Pons (tissue), 1 donor: ENCODE results near the gene ADIPOR2.

ENCODE experiments used
- DNase-seq: peaks from one replicate; pipeline ENCODE4 v3.0.0-alpha.2; 2016; ENCODE audit warnings: low spot score

ADIPOR2 gene

DNA sequence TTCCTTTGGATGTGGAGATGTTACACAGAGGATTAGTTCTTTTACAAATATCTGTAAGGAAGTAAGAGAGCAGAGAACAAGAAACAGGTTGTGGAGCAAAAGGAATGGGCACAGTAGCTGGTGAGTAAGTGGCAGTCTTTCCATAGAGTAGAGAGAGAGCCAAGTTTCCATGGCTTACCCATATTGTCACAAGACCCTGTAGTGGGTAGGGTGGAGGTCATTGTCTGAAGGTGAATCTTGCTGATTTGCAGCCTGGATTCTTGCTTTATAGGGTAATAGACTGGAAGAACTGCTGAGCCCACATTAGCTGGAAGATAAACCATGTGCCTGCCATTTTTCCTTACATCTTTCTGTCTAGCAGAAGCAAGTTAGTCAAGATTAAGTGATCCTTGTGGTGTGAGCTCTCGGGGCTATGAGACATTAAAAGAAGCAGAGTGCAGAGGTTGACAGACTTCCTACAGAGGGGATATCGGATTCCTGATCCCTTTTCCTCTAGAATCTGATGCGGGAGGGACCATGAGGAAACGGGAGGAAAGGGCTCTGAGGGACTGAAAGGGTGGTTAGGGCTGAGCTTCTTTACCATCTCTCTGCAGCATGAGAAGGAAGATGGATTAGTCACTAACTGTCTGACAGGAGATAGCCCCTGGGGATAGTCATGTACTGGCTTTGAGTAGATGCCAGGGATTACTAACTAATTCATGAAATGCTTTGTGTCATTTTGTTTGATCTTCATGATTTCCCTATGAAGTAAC lies 85.5 kb downstream of the ADIPOR2 start:
- no peak for DNase-seq

DNA sequence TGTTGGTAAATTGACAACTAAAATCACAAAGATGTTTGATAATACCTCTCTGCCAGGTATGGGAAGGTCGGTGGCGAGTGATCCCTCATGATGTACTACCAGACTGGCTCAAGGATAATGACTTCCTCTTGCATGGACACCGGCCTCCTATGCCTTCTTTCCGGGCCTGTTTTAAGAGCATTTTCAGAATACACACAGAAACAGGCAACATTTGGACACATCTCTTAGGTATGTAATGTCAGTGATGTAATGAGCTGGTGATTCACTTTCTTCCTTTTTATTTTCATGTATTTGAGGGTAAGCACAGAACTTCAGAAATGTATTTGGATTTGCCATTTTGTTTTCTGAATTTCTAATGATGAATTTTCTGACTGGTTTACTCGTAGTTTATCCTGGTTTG lies 86.9 kb downstream of the ADIPOR2 start:
- DNase-seq = no peak

DNA sequence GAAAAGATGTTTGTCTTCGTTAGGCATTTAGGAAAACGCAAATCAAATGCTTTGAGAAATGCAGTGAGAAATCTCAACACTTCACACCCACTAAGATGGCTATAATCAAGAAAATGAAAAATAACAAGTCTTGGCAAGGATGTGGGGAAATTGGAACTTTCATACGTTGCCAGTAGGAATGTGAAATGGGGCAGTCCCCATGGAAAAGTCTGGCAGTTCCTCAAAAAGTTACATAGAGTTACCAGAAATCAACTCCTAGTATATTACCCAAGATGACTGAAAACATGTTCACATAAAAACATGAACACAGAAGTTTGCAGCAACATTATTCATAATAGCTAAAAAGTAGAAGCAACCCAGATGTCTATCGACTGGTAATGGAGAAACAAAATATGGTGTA lies 88.0 kb downstream of the ADIPOR2 start:
- DNase-seq = no peak

DNA sequence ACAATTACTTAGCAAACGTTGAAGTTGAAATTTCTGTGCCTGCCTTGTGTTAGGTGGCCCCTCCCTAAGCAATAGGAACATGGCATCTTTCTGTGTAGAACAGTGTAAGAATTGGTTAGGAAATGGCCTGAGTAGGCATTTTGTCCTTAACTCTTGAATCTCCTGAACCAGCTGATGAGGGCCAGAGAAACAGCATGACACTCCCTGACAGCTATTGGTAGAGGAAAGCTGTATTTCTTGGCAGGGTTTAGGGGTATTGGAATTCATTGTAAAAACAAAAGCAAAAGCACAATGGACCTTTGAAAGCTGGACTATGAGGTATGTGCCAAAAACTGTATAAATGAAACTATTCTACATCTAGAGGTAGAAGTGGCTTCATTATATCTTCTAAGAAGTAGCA lies 88.9 kb downstream of the ADIPOR2 start:
- peak; percentile 94 for DNase-seq

DNA sequence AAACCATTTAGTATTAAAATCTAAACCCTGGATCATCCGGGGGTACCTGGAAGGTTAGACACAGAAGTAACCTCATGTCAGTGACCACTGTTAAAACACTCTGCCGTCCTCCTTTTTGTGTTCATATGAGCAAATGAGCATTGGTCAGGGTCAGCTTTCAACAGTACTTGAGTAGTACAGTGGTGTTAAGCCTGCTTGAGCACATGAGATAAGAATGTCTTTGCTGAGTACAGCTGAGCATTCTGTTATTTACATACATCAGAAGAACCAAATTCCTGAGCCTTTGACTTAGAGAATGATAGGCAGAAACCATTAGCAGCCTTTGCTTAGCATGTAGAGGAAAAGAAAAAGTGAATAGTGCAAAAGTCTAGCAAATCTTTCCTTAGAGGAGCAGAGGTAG lies 90.9 kb downstream of the ADIPOR2 start:
- no peak for DNase-seq

DNA sequence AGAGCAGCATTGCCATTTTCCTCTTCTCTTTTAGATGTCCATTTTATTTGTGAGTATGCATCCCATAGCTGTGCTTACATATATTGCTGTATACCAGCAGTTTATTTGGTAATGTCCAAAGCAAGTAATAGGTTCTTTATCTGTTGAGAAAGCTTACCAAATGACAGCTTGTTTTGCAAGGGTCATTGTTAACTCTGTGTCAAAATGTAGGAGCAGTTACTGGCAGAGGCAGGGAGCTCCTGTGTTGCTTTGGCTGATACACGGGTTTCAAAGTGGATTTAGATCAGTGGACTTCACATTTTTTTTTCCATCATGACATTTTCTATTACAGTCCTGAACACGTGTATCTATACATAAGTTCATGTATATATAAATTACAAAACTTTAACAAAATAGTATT lies 91.3 kb downstream of the ADIPOR2 start:
- DNase-seq = no peak

DNA sequence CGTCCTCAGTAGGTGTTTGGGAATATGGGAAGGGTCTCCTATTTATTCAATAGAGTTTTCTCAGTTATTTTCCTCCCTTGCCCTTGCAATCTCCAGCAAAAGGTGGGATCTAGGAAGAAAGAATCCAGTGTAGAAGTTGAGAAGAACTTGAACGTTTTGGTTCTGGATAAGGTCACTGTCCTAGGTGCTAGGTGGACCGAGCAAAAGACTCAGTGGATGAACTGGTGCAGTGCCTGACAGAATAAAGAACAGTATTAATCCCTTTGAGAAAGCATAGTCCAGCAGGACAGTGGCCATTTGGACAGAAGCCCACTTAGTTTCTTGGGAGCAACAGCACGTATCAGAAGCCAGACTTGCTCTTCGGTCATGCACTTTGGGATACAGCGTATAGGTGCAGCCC lies 96.8 kb downstream of the ADIPOR2 start:
- DNase-seq = no peak

DNA sequence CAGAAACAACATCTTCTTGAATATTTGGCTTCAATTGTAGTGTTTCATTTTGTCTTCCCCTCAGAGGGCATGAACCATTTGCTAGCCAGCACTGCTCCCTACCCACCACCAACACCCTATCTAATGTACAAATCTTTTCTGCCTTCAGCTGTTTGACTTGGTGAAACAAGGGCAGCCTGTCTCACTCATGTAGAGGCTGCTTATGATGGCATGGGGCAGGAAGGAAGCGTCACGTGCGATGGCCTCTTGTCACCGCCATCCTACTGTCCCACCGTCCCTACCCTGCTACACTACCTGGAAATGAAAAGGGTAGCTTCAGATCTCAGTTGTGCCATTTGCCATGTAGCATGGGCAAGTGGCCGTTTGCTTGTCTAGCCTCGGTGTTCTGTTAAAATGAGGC lies 99.6 kb downstream of the ADIPOR2 start:
- DNase-seq = no peak

DNA sequence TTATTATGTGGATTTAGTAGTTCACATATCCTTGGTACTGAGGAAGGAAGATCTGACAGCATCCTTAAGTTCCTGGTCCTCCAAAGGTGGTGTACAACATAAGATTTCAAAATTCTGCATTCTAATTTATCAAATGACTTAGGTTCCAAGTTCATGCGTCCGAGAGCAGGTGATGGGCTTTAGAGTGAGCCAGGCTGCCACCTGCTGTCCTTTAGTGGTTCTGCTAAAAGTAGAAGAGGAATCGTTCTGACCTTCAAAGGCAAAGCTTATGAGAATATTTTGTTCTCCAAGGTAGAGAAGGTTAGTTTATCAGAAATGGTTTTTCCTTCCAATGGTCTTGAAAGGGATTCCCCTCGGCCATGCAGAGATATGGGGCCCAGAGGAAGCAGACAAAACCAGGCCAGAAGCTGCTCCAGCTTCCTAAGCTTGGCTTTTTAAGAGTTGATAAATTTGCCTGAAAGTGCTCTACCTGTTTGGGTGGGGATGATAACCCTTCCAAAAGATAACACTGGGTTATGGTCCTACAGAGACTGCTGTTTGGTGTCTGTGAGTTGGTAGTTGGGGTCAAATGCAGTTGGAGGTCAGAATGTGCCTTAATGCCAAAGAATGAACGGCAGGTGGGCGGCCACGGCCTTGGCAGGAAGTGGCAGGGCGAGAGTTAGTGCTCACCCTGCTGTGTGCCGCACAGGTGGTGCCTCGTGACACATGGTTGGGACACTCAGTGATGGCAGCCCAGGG lies 100.4 kb downstream of the ADIPOR2 start:
- peak; percentile 92 for DNase-seq

DNA sequence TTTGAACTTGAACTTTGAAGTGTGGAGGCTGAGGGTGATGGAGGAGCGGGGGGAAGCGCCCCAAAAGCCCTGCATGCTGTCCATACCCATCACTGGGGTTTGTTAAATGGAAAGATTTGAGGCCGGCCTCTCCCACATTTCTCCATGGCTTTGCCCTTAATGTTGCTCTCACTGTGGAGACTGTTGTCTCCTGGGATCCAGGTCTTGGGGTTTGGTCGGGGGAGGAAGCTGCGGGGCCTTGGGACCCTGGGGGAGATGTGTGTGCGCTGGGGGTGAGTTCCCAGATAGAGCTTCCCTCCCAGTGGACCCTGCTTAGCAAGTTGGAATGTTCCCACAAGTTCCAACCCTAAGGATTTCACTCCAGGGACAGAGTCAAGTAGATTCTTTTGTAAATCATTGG lies 101.5 kb downstream of the ADIPOR2 start:
- no peak for DNase-seq

DNA sequence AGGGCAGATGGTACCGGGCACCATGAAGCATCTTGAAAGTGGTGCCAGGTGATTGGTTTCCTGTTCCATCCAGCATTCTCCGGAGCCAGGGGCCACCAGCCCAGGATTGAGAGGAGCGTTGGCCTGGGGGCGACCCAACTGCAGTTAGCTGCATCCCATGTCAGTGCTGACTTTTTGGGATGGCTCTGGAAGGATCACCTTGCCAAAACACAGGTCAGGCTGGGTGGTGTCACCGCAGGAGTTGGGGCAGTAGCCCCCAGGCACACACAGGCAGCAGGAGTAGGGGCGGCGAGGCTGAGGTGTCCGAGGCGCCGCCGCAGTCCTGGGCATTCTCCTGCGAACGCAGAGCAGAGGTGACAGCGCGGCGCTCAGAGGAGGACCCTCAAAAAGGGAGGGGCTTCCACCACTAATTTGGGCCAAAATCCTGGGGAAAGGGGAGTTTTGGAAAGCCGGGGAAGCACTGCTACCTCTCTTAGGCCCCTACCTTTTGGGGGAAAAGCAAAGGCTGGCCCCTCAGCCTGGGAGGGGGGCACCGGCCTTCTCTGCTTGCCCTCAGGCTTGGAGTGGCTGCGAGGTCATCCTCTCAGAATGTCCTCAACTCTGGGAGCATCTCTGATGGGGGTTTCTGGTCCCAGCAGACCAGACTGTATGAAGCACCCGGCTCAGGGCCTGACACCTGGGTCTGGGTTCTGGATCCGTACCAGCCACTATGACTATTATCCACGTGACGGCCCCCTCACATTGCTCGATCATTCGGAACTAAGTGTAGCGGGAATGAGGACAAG lies 102.7 kb downstream of the ADIPOR2 start:
- DNase-seq = no peak

DNA sequence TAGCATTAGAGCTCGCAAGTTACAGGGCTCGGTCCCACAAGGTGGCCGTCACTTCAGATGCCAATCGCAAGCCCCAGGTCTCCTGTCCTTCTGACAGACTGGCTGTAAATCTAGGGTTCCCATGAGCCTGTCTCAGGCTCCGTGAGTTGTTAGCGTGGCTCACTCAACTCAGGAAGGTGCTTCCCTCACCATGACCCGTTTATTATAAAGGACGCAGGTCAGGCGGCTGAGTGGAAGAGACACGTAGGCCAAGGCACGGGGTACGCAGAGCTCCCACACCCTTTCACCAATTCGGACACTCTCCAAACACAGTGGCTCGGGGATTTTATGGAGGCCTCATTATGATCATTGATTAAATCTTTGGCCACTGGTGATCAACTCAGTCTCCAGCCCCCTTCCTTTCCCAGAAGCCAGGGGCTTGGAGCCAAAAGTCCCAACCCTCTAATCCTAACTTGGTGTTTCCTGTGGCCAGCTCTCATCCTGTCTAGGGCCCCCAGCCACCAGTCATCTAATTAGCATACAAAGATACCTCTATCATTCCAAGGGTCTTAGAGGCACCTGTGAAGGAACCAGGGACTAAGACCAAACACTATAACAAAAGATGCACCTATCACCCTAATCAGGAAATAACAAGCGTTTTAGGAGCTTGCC lies 103.7 kb downstream of the ADIPOR2 start:
- DNase-seq = no peak

DNA sequence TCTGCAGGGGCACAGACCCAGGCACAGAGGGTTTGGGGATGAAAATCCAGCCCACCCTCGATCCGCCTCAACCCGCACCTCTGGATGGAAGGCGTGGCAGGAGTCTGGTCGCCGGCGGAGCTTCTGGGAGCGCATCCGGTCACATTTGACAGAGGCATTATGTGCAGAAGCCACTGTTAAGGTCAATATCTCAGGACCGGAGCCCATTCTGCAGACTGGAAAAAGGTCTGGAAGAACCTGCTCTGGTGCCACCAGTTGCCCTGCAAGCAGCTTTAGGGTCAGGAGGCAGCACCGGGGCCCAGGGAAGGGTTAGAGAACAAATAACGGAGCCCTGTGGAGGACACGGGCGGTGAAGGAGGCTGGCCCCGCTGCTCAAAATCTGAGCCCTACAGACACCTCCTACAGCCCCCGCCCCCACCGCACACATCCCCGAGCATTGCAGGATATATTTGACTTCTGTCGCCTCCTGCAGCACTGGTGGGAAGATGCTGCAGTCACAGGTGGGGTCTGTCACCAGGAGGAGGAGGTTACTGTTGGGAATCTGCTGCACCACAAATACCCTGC lies 104.4 kb downstream of the ADIPOR2 start:
- DNase-seq = no peak

DNA sequence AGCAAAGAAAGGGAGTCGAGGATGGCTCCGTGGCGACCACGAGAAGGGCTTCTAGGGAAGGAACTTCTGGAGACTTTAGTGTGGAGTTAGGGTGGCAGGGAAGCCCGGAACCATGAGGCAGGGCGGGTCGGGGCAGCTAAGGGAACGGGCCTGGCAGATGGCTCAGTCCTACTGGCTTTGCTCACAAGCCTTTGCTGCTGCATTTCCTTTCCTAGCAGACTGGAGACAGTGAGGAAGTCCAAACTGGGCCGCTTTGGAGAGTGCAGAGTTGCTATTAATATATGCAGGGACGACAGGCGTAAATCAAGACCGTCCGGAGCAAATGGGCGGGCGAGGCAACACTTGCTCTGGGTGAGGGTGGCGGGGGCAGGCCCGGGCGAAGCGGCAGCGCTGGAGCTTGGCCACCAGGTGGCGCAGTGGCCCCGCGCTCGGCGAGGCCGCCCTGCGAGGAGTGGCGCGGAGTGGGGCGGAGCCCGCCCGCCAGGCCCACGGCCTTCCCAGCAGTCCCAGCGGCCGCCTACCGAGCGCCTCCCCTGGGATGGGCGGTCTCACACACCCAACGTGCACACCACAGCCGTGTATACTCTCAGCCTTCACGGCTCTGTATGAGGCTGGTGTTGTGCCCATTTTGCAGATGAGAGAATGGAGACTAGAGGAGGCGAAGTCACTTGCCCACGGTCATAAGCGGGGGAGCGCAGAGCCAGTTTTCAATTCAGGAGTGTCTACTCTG lies 105.1 kb downstream of the ADIPOR2 start:
- peak; percentile 85 for DNase-seq

DNA sequence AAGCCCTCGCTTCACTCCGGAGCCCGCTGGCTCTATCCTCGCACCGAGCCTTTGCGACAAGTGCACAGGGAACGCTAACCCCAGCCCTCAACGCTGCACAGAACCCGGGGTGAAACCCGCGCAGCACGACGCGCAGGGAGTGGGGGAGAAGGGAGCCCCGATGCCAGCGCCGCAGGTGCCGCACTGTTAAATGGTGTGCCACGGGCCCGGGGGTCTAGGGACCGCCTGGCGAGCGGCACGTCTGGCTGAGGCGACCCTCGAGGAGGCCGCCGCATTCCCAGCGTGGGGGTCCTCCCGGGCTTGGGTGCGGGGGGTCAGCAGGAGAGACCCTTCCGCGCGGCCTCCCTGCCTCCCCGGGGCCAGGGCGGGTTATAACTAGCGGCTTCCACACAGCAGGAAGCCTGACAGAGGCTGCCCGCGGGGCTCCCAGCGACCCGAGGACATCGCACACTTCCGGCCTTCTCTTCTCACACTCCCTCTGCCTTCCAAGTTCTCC lies 105.7 kb downstream of the ADIPOR2 start:
- no peak for DNase-seq

DNA sequence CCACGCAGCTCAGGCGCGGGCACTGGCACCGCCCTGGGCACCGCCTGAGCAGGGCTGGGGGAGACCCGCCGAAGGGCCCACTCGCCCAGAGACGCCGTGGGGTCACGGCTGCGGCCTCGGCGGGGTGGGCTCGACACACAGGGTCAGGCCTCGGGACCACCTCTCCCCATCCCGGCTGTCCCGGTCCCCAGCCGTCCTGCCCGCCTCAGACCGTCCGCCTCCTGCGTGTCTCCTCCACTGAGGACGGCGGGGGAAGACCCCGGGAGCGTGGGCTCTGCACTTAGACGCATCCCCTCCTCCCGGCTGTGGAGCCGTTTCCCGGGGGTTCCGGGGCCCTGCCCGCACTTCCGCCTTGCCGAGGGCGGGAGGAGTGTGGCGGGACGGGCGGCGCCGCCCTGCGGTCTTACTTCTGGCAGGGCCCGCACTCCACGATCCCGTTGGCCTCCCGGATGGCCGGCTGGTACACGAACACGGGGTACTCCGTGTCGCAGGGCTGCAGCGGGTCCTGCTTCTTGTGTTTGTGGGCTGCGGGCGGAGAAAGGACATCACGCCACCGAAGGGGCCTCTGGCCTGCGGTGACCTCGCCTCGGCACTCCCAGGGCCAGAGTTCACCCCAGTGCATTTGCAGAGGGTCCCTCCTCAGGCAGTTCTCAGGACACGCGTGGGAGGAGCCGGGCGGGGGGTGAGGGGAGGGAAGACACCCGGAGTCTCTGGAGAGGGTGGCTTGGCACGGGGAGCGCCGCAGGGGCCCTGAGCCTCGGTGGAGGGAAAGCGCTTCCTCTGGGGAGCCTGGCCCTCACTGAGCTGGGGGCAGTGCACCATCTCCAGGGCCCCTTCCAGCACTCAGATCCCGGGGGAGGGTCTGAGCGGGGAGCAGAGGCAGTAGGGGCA lies 106.4 kb downstream of the ADIPOR2 start:
- DNase-seq = no peak

DNA sequence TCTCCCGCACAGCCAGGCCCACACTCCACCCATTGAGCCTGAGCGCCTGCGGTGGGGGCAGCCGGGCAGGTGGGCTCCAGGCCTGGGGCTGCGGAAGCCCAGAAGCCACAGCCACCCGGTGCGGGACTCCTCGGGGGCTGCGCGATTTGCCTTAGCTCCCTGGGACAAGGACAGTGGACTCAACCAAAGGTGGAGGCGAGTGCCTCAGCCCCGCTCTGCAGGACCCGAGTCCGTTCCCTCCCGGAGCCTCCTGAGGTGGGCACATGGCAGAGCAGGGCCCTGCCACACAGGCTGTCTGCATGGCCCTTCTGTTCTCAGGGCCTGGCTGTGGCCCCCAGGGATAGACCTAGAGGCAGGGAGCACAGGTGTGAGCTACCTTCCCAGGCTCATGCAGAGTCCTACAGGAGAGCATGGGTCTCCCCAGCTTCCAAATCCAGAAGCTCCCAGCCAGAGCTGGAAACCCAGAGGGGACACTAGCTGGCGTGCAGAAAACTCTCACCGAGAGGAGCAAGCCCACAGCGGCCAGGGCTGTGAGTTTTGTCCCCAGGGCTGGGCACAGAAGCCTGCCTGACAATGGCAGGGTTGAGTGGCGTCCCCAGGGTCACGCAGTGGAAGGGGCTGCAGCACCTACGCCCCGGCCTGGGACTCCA lies 107.2 kb downstream of the ADIPOR2 start:
- DNase-seq = no peak

DNA sequence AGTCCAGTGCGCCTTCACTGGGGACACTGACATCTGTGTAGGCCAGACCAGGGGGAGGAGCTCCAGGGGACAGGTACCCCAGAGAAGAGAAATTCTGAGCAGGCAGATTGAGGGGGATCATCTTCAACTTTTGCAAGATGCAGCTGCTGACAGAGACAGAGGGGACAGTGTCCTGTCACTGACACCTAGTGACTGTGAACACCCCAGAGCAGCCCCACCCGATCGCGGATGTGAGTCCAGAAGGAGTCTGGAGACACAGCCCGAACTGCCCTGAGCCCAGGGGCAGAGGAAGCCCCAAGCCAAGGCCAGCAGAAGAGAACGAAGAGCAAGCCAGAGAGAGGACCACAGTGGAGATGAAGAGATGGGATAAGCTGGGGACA lies 107.8 kb downstream of the ADIPOR2 start:
- no peak for DNase-seq

DNA sequence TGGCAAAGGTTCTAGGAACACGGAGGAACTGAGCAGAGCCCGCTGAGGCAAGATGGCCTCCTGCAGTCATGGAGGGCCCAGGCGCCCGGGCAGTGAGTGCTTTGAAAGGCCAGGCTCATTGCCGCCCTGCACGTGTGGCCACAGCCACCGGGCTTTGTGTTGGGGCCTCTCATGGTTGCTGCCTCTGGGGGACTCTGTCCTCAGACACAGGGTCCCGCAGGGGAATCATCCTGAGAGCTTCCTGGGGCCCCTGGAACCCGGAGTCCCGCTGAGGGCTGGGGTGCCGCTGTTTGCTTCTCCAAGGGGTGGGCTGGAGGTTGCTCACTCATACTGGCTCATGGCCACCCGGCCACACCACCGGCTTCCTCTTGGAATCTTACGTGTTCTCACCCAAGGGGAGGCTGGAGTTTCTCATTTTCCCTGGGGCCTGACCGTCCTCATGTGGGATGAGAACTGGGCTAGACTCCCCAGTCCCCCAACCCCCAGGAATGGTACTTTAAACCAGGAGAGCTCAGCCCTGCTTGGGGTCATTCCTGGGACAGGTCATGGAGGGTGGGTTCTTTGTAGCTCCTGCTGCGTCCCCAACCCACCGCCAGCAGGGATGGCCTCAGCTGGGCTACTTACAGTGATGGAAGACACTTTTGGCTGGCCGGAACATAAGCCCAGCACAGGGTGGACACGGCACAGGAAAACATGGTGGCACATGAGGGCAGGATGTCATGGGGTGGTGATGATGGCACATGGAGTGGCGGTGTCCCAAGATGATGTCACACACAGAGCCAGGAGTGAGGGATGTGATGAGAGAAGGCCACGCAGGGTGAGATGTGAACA lies 108.4 kb downstream of the ADIPOR2 start:
- no peak for DNase-seq
